ENCODE measurements around the gene SPRED1.

Gene SPRED1

GRCh38 chr15:38263996-38264395, 11.4 kb downstream of the SPRED1 start:
- Histone ChIP-seq H2BK5ac (ENCODE audit: low read length) (no peak overlapping the region), H3K18ac (ENCODE audit: low read length) (no peak overlapping the region), H3K56ac (ENCODE audit: low read length) (no peak overlapping the region), H3K9ac (ENCODE audit: low read length) (no peak overlapping the region), H3K27ac (ENCODE audit: low read depth, low read length) (no peak overlapping the region), H2BK120ac (ENCODE audit: low read depth, low read length) (no peak overlapping the region), H3K36me3 (ENCODE audit: control insufficient read depth, insufficient read depth, low read length) (no peaks in the 10 kb centered on the region), H2BK15ac (replicated peaks; ENCODE audit: low read depth) (no peak overlapping the region), H3K4me3 (ENCODE audit: low read length) (no peak overlapping the region), H3K79me2 (ENCODE audit: control insufficient read depth, insufficient read depth, low read length) (peaks cover 68% of the 10 kb centered on the region), H4K5ac (ENCODE audit: low read length) (no peak overlapping the region), H3K23ac (ENCODE audit: low read length) (no peak overlapping the region), H2AK5ac (ENCODE audit: low read length) (no peak overlapping the region), H3K4me1 (ENCODE audit: control insufficient read depth, low read depth, low read length) (no peaks in the 10 kb centered on the region), H3K79me1 (ENCODE audit: low read length) (peaks cover 4% of the 10 kb centered on the region), H3K4ac (ENCODE audit: low read depth, low read length) (no peak overlapping the region), H4K8ac (ENCODE audit: low read depth, low read length) (no peak overlapping the region), H3K4me2 (ENCODE audit: low read length) (no peak overlapping the region), H3K27me3 (ENCODE audit: insufficient read depth, low read length, poor library complexity) (no peaks in the 10 kb centered on the region)
- DNase-seq = no peak
- WGBS (ENCODE audit: extremely low coverage, insufficient coverage, low lambda C conversion rate) = no CpG with 5 or more reads among the region's 3 CpGs

GRCh38 chr15:38266247-38266986, 13.8 kb downstream of the SPRED1 start:
- no CpG with 5 or more reads among the region's 7 CpGs for WGBS (ENCODE audit: extremely low coverage, insufficient coverage, low lambda C conversion rate)
- Histone ChIP-seq H3K23ac (ENCODE audit: low read length) (no peak overlapping the region), H3K36me3 (ENCODE audit: control insufficient read depth, insufficient read depth, low read length) (no peaks in the 10 kb centered on the region)

GRCh38 chr15:38267421-38268022, 14.9 kb downstream of the SPRED1 start:
- no peak overlapping the region for H4K5ac ChIP-seq (ENCODE audit: low read length)
- no peak overlapping the region for H3K9ac ChIP-seq (ENCODE audit: low read length)
- H3K4me3 ChIP-seq (ENCODE audit: low read length) = no peak overlapping the region
- H2AK5ac ChIP-seq (ENCODE audit: low read length) = no peak overlapping the region
- no peak for DNase-seq
- no peaks in the 10 kb centered on the region for H3K4me1 ChIP-seq (ENCODE audit: control insufficient read depth, low read depth, low read length)
- no peak overlapping the region for H2BK120ac ChIP-seq (ENCODE audit: low read depth, low read length)
- no peak overlapping the region for H2BK5ac ChIP-seq (ENCODE audit: low read length)
- WGBS (ENCODE audit: extremely low coverage, insufficient coverage, low lambda C conversion rate) = no CpG with 5 or more reads among the region's 3 CpGs
- no peaks in the 10 kb centered on the region for H3K27me3 ChIP-seq (ENCODE audit: insufficient read depth, low read length, poor library complexity)
- no peak overlapping the region for H3K4me2 ChIP-seq (ENCODE audit: low read length)
- H3K18ac ChIP-seq (ENCODE audit: low read length) = no peak overlapping the region
- H3K36me3 ChIP-seq (ENCODE audit: control insufficient read depth, insufficient read depth, low read length) = no peaks in the 10 kb centered on the region
- H2BK15ac ChIP-seq (replicated peaks; ENCODE audit: low read depth) = no peak overlapping the region
- H3K79me2 ChIP-seq (ENCODE audit: control insufficient read depth, insufficient read depth, low read length) = peaks cover 67% of the 10 kb centered on the region
- H4K8ac ChIP-seq (ENCODE audit: low read depth, low read length) = no peak overlapping the region
- no peak overlapping the region for H3K4ac ChIP-seq (ENCODE audit: low read depth, low read length)
- H3K79me1 ChIP-seq (ENCODE audit: low read length) = peaks cover 4% of the 10 kb centered on the region
- no peak overlapping the region for H3K23ac ChIP-seq (ENCODE audit: low read length)
- no peak overlapping the region for H3K27ac ChIP-seq (ENCODE audit: low read depth, low read length)
- H3K56ac ChIP-seq (ENCODE audit: low read length) = no peak overlapping the region

More at GRCh38 chr15:38266247-38266986, 13.8 kb downstream of the SPRED1 start:
- H3K18ac ChIP-seq (ENCODE audit: low read length) = no peak overlapping the region
- H3K27ac ChIP-seq (ENCODE audit: low read depth, low read length) = no peak overlapping the region
- H4K8ac ChIP-seq (ENCODE audit: low read depth, low read length) = no peak overlapping the region
- no peak overlapping the region for H3K4me2 ChIP-seq (ENCODE audit: low read length)
- no peak overlapping the region for H4K5ac ChIP-seq (ENCODE audit: low read length)
- no peak for DNase-seq
- H2BK120ac ChIP-seq (ENCODE audit: low read depth, low read length) = no peak overlapping the region
- no peaks in the 10 kb centered on the region for H3K27me3 ChIP-seq (ENCODE audit: insufficient read depth, low read length, poor library complexity)
- no peak overlapping the region for H3K4ac ChIP-seq (ENCODE audit: low read depth, low read length)
- no peak overlapping the region for H2BK15ac ChIP-seq (replicated peaks; ENCODE audit: low read depth)
- peaks cover 68% of the 10 kb centered on the region for H3K79me2 ChIP-seq (ENCODE audit: control insufficient read depth, insufficient read depth, low read length)
- no peak overlapping the region for H2AK5ac ChIP-seq (ENCODE audit: low read length)
- no peak overlapping the region for H3K56ac ChIP-seq (ENCODE audit: low read length)
- H3K9ac ChIP-seq (ENCODE audit: low read length) = no peak overlapping the region
- peaks cover 4% of the 10 kb centered on the region for H3K79me1 ChIP-seq (ENCODE audit: low read length)
- H3K4me3 ChIP-seq (ENCODE audit: low read length) = no peak overlapping the region
- H3K4me1 ChIP-seq (ENCODE audit: control insufficient read depth, low read depth, low read length) = no peaks in the 10 kb centered on the region
- no peak overlapping the region for H2BK5ac ChIP-seq (ENCODE audit: low read length)

GRCh38 chr15:38271144-38271543, 18.5 kb downstream of the SPRED1 start:
- Histone ChIP-seq H3K79me1 (ENCODE audit: low read length) (peaks cover 3% of the 10 kb centered on the region), H3K56ac (ENCODE audit: low read length) (no peak overlapping the region)

GRCh38 chr15:38271895-38272294, 19.3 kb downstream of the SPRED1 start:
- no peak overlapping the region for H4K8ac ChIP-seq (ENCODE audit: low read depth, low read length)

More at GRCh38 chr15:38271144-38271543, 18.5 kb downstream of the SPRED1 start:
- no peak overlapping the region for H2BK15ac ChIP-seq (replicated peaks; ENCODE audit: low read depth)
- H3K4me1 ChIP-seq (ENCODE audit: control insufficient read depth, low read depth, low read length) = no peaks in the 10 kb centered on the region
- H3K27ac ChIP-seq (ENCODE audit: low read depth, low read length) = no peak overlapping the region
- H3K18ac ChIP-seq (ENCODE audit: low read length) = no peak overlapping the region
- no peak overlapping the region for H3K4me3 ChIP-seq (ENCODE audit: low read length)
- peaks cover 65% of the 10 kb centered on the region for H3K79me2 ChIP-seq (ENCODE audit: control insufficient read depth, insufficient read depth, low read length)
- H3K36me3 ChIP-seq (ENCODE audit: control insufficient read depth, insufficient read depth, low read length) = no peaks in the 10 kb centered on the region
- no peak overlapping the region for H2AK5ac ChIP-seq (ENCODE audit: low read length)
- no peaks in the 10 kb centered on the region for H3K27me3 ChIP-seq (ENCODE audit: insufficient read depth, low read length, poor library complexity)
- no peak overlapping the region for H3K4me2 ChIP-seq (ENCODE audit: low read length)
- no peak overlapping the region for H2BK5ac ChIP-seq (ENCODE audit: low read length)
- H2BK120ac ChIP-seq (ENCODE audit: low read depth, low read length) = no peak overlapping the region
- H3K9ac ChIP-seq (ENCODE audit: low read length) = no peak overlapping the region
- H3K23ac ChIP-seq (ENCODE audit: low read length) = no peak overlapping the region
- no peak overlapping the region for H4K5ac ChIP-seq (ENCODE audit: low read length)
- no peak overlapping the region for H4K8ac ChIP-seq (ENCODE audit: low read depth, low read length)
- no peak overlapping the region for H3K4ac ChIP-seq (ENCODE audit: low read depth, low read length)
- no peak for DNase-seq

More at GRCh38 chr15:38271895-38272294, 19.3 kb downstream of the SPRED1 start:
- Histone ChIP-seq H3K4me3 (ENCODE audit: low read length) (no peak overlapping the region), H3K23ac (ENCODE audit: low read length) (no peak overlapping the region), H4K5ac (ENCODE audit: low read length) (no peak overlapping the region), H3K9ac (ENCODE audit: low read length) (no peak overlapping the region), H2BK5ac (ENCODE audit: low read length) (no peak overlapping the region), H3K36me3 (ENCODE audit: control insufficient read depth, insufficient read depth, low read length) (no peaks in the 10 kb centered on the region), H3K56ac (ENCODE audit: low read length) (no peak overlapping the region), H3K27ac (ENCODE audit: low read depth, low read length) (no peak overlapping the region), H3K18ac (ENCODE audit: low read length) (no peak overlapping the region), H3K79me2 (ENCODE audit: control insufficient read depth, insufficient read depth, low read length) (peaks cover 59% of the 10 kb centered on the region), H3K4me1 (ENCODE audit: control insufficient read depth, low read depth, low read length) (no peaks in the 10 kb centered on the region), H3K27me3 (ENCODE audit: insufficient read depth, low read length, poor library complexity) (no peaks in the 10 kb centered on the region), H3K79me1 (ENCODE audit: low read length) (peaks cover 3% of the 10 kb centered on the region), H3K4ac (ENCODE audit: low read depth, low read length) (no peak overlapping the region), H2BK15ac (replicated peaks; ENCODE audit: low read depth) (no peak overlapping the region), H2BK120ac (ENCODE audit: low read depth, low read length) (no peak overlapping the region), H2AK5ac (ENCODE audit: low read length) (no peak overlapping the region), H3K4me2 (ENCODE audit: low read length) (no peak overlapping the region)
- no CpG with 5 or more reads among the region's 3 CpGs for WGBS (ENCODE audit: extremely low coverage, insufficient coverage, low lambda C conversion rate)
- DNase-seq = no peak
